Left lung (tissue), 10 donors: ENCODE measurements around the gene DHRS7B. TPM values are rescaled to one million over a fixed set of nuclear protein-coding genes. Genes with fewer than 3 reads are reported as not detected.
A peak's percentile ranks its signal among the peaks of the same experiment; 100 is the strongest.
"Not testable (repeated sequence)": the region's sequence is repeated elsewhere in the genome, so short reads cannot be mapped to it uniquely, and the experiment has no call there.

Experiments used
- ATAC-seq: fragments of 200-7000 bp; cut with Tn5 transposase; one replicate; pipeline ENCODE4 v1.9.1; 2020; ENCODE audit warnings: moderate library complexity
- DNase-seq, 4 donors: peaks; one replicate each; pipeline ENCODE4 v3.0.0-alpha.2; 2013 to 2020
- H3K27ac ChIP-seq, 2 donors: fragments of 200-600 bp; sonication (generic) in 1 of 2; one replicate each; pipeline versions ENCODE4 v1.5.0 to v1.8.0; 2020 to 2021
- H3K27me3 ChIP-seq, 2 donors: fragments of 200-600 bp; sonication (generic) in 1 of 2; one replicate each; pipeline versions ENCODE4 v1.5.0 to v1.8.0; 2020 to 2021
- H3K36me3 ChIP-seq, 2 donors: fragments of 200-600 bp; sonication (generic) in 1 of 2; one replicate each; pipeline versions ENCODE4 v1.5.0 to v1.8.0; 2020 to 2021
- H3K4me1 ChIP-seq, 2 donors: fragments of 200-600 bp; one replicate each; pipeline ENCODE4 v1.8.0; 2021
- H3K4me3 ChIP-seq, 2 donors: fragments of 200-600 bp; sonication (generic) in 1 of 2; one replicate each; pipeline versions ENCODE4 v1.5.0 to v1.8.0; 2020 to 2021; ENCODE audit warnings: mild to moderate bottlenecking in 1 of 2
- H3K9me3 ChIP-seq, 2 donors: fragments of 200-600 bp; sonication (generic) in 1 of 2; one replicate each; pipeline versions ENCODE4 v1.5.0 to v1.8.0; 2020 to 2021
- CTCF ChIP-seq, 2 donors: fragments of 200-600 bp; sonication (generic) in 1 of 2; IDR thresholded peaks; one replicate each; pipeline versions ENCODE4 v1.5.0 to v1.8.0; 2021; ENCODE audit warnings: antibody characterized with exemption in 2 of 2
- intact Hi-C, 2 donors: fragments of 100-400 bp; cut with DNase I; formaldehyde crosslinking; loops; one replicate each; pipeline versions ENCODE4 v1.11.2 to v1.14.2; 2022
- polyA plus RNA-seq, 6 donors: library from polyadenylated mRNA; unstranded; fragments of 120-200 nt; gene quantifications; one replicate each; pipeline ENCODE4 v1.2.1, GENCODE V29; 2013; ENCODE audit not compliant: insufficient read length in 6 of 6
- total RNA-seq, 2 donors: library from RNA; stranded (reverse); fragmentation: NEBNext Ultra II Directional; extraction: Animal tissue kit (Norgen Biotek cat#: 25700); gene quantifications; one replicate each; pipeline ENCODE4 v1.2.1, GENCODE V29; 2021
- donor health status: DM: no; HTN: yes; CAD: no.
- donor health status: DM: no; HTN: no; CAD: no.

Gene DHRS7B
- total and polyA plus RNA-seq, 8 donors = 22.5 to 29.1 (median 25.0) TPM

- Histone ChIP-seq H3K4me1 (peaks cover 0 to 29% of the 10 kb centered on the region in 2 donors), H3K27me3 (no peaks in the 10 kb centered on the region), H3K4me3 (no peak overlapping the region), H3K27ac (no peak overlapping the region), H3K9me3 (peaks cover 0 to 2% of the 10 kb centered on the region in 2 donors), H3K36me3 (peaks cover 0 to 15% of the 10 kb centered on the region in 2 donors)
- TF ChIP-seq CTCF (IDR thresholded peaks at IDR 0.05) = no peak
- DNase-seq = no peak
- ATAC-seq = no peak
- intact Hi-C loops = no loop called here
These were observed 96.3 kb downstream of the DHRS7B start for GRCh38 chr17:21223086-21223485.

- H3K27ac ChIP-seq, H3K4me3 ChIP-seq, H3K9me3 ChIP-seq, intact Hi-C loops, H3K36me3 ChIP-seq, DNase-seq, H3K27me3 ChIP-seq, ATAC-seq: not testable (repeated sequence)
- H3K4me1 ChIP-seq = peaks cover 0 to 12% of the 10 kb centered on the region in 2 donors
These were observed 100.5 kb downstream of the DHRS7B start for GRCh38 chr17:21227277-21227676.

- H3K27me3 ChIP-seq = no peaks in the 10 kb centered on the region
- TF ChIP-seq CTCF (IDR thresholded peaks at IDR 0.05) = no peak
- no peaks in the 10 kb centered on the region for H3K9me3 ChIP-seq
- no peak overlapping the region for H3K27ac ChIP-seq
- H3K4me1 ChIP-seq = peaks cover 0 to 12% of the 10 kb centered on the region in 2 donors
- no peak overlapping the region for H3K4me3 ChIP-seq
- H3K36me3 ChIP-seq = peaks cover 0 to 2% of the 10 kb centered on the region in 2 donors
- ATAC-seq (peak; percentile 68), DNase-seq (no peak)
- intact Hi-C loops = no loop called here
These were observed 101.3 kb downstream of the DHRS7B start for GRCh38 chr17:21228111-21228510.

- TF ChIP-seq CTCF (IDR thresholded peaks at IDR 0.05) = no peak
- no peak overlapping the region for H3K4me3 ChIP-seq
- no peaks in the 10 kb centered on the region for H3K9me3 ChIP-seq
- H3K27me3 ChIP-seq = no peaks in the 10 kb centered on the region
- no peaks in the 10 kb centered on the region for H3K36me3 ChIP-seq
- ATAC-seq (no peak), DNase-seq (no peak)
- peaks cover 0 to 12% of the 10 kb centered on the region in 2 donors for H3K4me1 ChIP-seq
- H3K27ac ChIP-seq = no peak overlapping the region
- intact Hi-C loops = no loop called here
These were observed 102.1 kb downstream of the DHRS7B start for GRCh38 chr17:21228845-21229244.

- Histone ChIP-seq H3K27me3 (no peaks in the 10 kb centered on the region), H3K36me3 (no peaks in the 10 kb centered on the region), H3K4me1 (no peaks in the 10 kb centered on the region), H3K9me3 (no peaks in the 10 kb centered on the region), H3K4me3 (no peak overlapping the region), H3K27ac (no peak overlapping the region)
- intact Hi-C loops = no loop called here
- TF ChIP-seq CTCF (IDR thresholded peaks at IDR 0.05) = no peak
- DNase-seq (no peak), ATAC-seq (no peak)
These were observed 104.8 kb downstream of the DHRS7B start for GRCh38 chr17:21231533-21231932.

GRCh38 chr17:21232033-21232749 lies 105.4 kb downstream of the DHRS7B start:
- ATAC-seq = no peak
- no peaks in the 10 kb centered on the region for H3K36me3 ChIP-seq
- intact Hi-C loops = no loop called here
- TF ChIP-seq CTCF (IDR thresholded peaks at IDR 0.05) = no peak
- H3K4me3 ChIP-seq = no peak overlapping the region
- no peaks in the 10 kb centered on the region for H3K27me3 ChIP-seq
- DNase-seq = no peak
- H3K9me3 ChIP-seq = no peaks in the 10 kb centered on the region
- no peaks in the 10 kb centered on the region for H3K4me1 ChIP-seq
- no peak overlapping the region for H3K27ac ChIP-seq
